HCT116 (cell line): ENCODE results near the gene ATP11B. TPM values are rescaled to one million over a fixed set of nuclear protein-coding genes. Genes with fewer than 3 reads are reported as not detected.

ENCODE experiments used
- ATAC-seq: fragments of 200-7000 bp; cut with Tn5 transposase; 2 replicates; pipeline ENCODE4 v1.9.1; 2020; ENCODE audit warnings: mild to moderate bottlenecking, moderate library complexity
- BruUV-seq: library from RNA; stranded (reverse); fragments of 400-500 nt; replicated peaks from 2 replicates; lab custom pipeline; 2021; lab: Mats Ljungman, UMichigan
- CTCF ChIA-PET: fragments of 300-600 bp; sonication (Branson Sonifier 250); formaldehyde crosslinking; loops from one replicate; lab custom pipeline; 2021; ENCODE audit warnings: antibody characterized with exemption; lab: Charles Lee
- POLR2A ChIA-PET: fragments of 300-600, 350-600 bp; sonication (Branson Sonifier 250); formaldehyde crosslinking; loops from one replicate; lab custom pipeline; 2021; ENCODE audit warnings: antibody characterized with exemption; lab: Charles Lee
- RAD21 ChIA-PET, 2 experiments: fragments of 300-600 bp; sonication (Branson Sonifier 250); formaldehyde crosslinking; loops; one replicate each; lab custom pipeline; 2023; ENCODE audit warnings: low total read pairs in 2 of 2; ENCODE audit not compliant: uncharacterized antibody in 2 of 2, unreplicated experiment in 2 of 2, low non-redundant PET in 1 of 2; lab: Charles Lee
- DNase-seq: peaks from one replicate; pipeline ENCODE4 v3.0.0-alpha.2; 2010; ENCODE audit warnings: low read depth, low spot score
- H2AFZ ChIP-seq: fragments of 200-600 bp; shearing (Covaris generic), sonication (generic); 2 replicates; pipeline ENCODE4 v1.6.1; 2017; ENCODE audit warnings: low read depth, mixed run types, mixed read lengths, antibody characterized with exemption, low read length; ENCODE audit not compliant: poor library complexity, severe bottlenecking
- H3K27ac ChIP-seq: 2 replicates; pipeline ENCODE4 v1.5.1; 2012; ENCODE audit warnings: low read depth, low read length
- H3K27me3 ChIP-seq: fragments of 200-600 bp; sonication (generic); 2 replicates; pipeline ENCODE4 v1.6.1; 2016; ENCODE audit warnings: mixed run types, low read length, mixed read lengths; ENCODE audit not compliant: insufficient read depth
- H3K36me3 ChIP-seq, 2 experiments: fragments of 200-500 bp in 1 of 2; fragments of 200-600 bp in 1 of 2; sonication (Bioruptor generic) in 1 of 2; sonication (generic) in 1 of 2; 2 replicates each; pipeline versions ENCODE4 v1.5.1 to v1.6.1; 2014 to 2016; ENCODE audit warnings: low read length in 2 of 2, inconsistent platforms in 1 of 2, mixed read lengths in 1 of 2, mixed run types in 1 of 2; ENCODE audit not compliant: insufficient read depth in 2 of 2, control insufficient read depth in 1 of 2
- H3K4me1 ChIP-seq, 2 experiments: fragments of 200-600 bp in 1 of 2; sonication (generic) in 1 of 2; 2 replicates each; pipeline versions ENCODE4 v1.5.1 to v1.6.1; 2012 to 2017; ENCODE audit warnings: low read length in 2 of 2, inconsistent platforms in 1 of 2, mild to moderate bottlenecking in 1 of 2, mixed read lengths in 1 of 2, mixed run types in 1 of 2, moderate library complexity in 1 of 2; ENCODE audit not compliant: insufficient read depth in 2 of 2, control insufficient read depth in 1 of 2
- H3K4me2 ChIP-seq: fragments of 200-600 bp; sonication (generic); 2 replicates; pipeline ENCODE4 v1.6.1; 2017; ENCODE audit warnings: mixed run types, low read length, mixed read lengths
- H3K4me3 ChIP-seq, 2 experiments: fragments of 200-600 bp in 1 of 2; sonication (generic) in 1 of 2; replicated peaks in 1 of 2; 2 replicates each; pipeline ENCODE4 v1.5.1; 2011 to 2016; ENCODE audit warnings: low read length in 2 of 2, control low read depth in 1 of 2, low read depth in 1 of 2, mild to moderate bottlenecking in 1 of 2, mixed read lengths in 1 of 2, mixed run types in 1 of 2
- H3K79me2 ChIP-seq: fragments of 200-600 bp; sonication (generic); 2 replicates; pipeline ENCODE4 v1.6.1; 2017; ENCODE audit warnings: mild to moderate bottlenecking, mixed run types, low read length, moderate library complexity, mixed read lengths; ENCODE audit not compliant: insufficient read depth
- H3K9ac ChIP-seq: fragments of 200-600 bp; sonication (generic); 2 replicates; pipeline ENCODE4 v1.6.1; 2016; ENCODE audit warnings: low read length, mixed read lengths
- H3K9me2 ChIP-seq: fragments of 200-600 bp; sonication (generic), shearing (Covaris generic); 2 replicates; pipeline ENCODE4 v1.6.1; 2017; ENCODE audit warnings: mixed run types, mild to moderate bottlenecking, moderate library complexity; ENCODE audit not compliant: insufficient read depth
- H3K9me3 ChIP-seq, 2 experiments: fragments of 200-500 bp in 1 of 2; fragments of 200-600 bp in 1 of 2; sonication (Bioruptor generic) in 1 of 2; sonication (generic) in 1 of 2; 2 replicates each; pipeline ENCODE4 v1.6.1; 2014 to 2017; ENCODE audit warnings: low read length in 2 of 2, mixed read lengths in 2 of 2, inconsistent platforms in 1 of 2, low read depth in 1 of 2, mild to moderate bottlenecking in 1 of 2, mixed run types in 1 of 2, moderate library complexity in 1 of 2; ENCODE audit not compliant: control insufficient read depth in 1 of 2, insufficient read depth in 1 of 2
- H4K20me1 ChIP-seq: fragments of 200-600 bp; sonication (generic), shearing (Covaris generic); 2 replicates; pipeline ENCODE4 v1.6.1; 2017; ENCODE audit warnings: mixed run types, mild to moderate bottlenecking, moderate library complexity; ENCODE audit not compliant: insufficient read depth
- CTCF ChIP-seq, 3 experiments: fragments of 200-600 bp in 1 of 3; sonication (generic) in 1 of 3; IDR thresholded peaks in 2 of 3; conservative IDR thresholded peaks in 1 of 3; 2 replicates each; pipeline ENCODE4 v1.5.1; 2012 to 2017; ENCODE audit warnings: low read depth in 2 of 3, low read length in 2 of 3, antibody characterized with exemption in 1 of 3, borderline replicate concordance in 1 of 3, control low read depth in 1 of 3, mild to moderate bottlenecking in 1 of 3, mixed read lengths in 1 of 3, mixed run types in 1 of 3, moderate library complexity in 1 of 3; ENCODE audit not compliant: insufficient read depth in 1 of 3
- EGR1 ChIP-seq: IDR thresholded peaks from 2 replicates; pipeline ENCODE4 v1.6.1; 2012; ENCODE audit warnings: low read depth
- EZH2phosphoT487 ChIP-seq: fragments of 200-600 bp; IDR thresholded peaks from 2 replicates; pipeline ENCODE4 v1.6.1; 2018; ENCODE audit warnings: antibody characterized with exemption, borderline replicate concordance
- FOSL1 ChIP-seq: IDR thresholded peaks from 2 replicates; pipeline ENCODE4 v1.6.1; 2012; ENCODE audit warnings: low read depth
- POLR2AphosphoS5 ChIP-seq: IDR thresholded peaks from 2 replicates; pipeline ENCODE4 v1.6.1; 2011; ENCODE audit warnings: mild to moderate bottlenecking, low read depth, low read length, moderate library complexity
- RAD21 ChIP-seq: IDR thresholded peaks from 2 replicates; pipeline ENCODE4 v1.6.1; 2012; ENCODE audit warnings: low read depth, mild to moderate bottlenecking
- REST ChIP-seq: IDR thresholded peaks from 2 replicates; pipeline ENCODE4 v1.6.1; 2012; ENCODE audit warnings: low read depth
- SP1 ChIP-seq: IDR thresholded peaks from 2 replicates; pipeline ENCODE4 v1.6.1; 2012; ENCODE audit warnings: low read depth
- YY1 ChIP-seq: IDR thresholded peaks from 2 replicates; pipeline ENCODE4 v1.6.1; 2011; ENCODE audit warnings: low read length, low read depth, moderate library complexity, mild to moderate bottlenecking; ENCODE audit not compliant: insufficient replicate concordance; ENCODE audit errors: extremely low read depth
- ZBTB33 ChIP-seq: IDR thresholded peaks from 2 replicates; pipeline ENCODE4 v1.6.1; 2011; ENCODE audit warnings: mild to moderate bottlenecking, low read length, moderate library complexity; ENCODE audit not compliant: insufficient replicate concordance; ENCODE audit errors: extremely low read depth
- ZNF274 ChIP-seq: fragments of 200-500 bp; sonication (Bioruptor generic); IDR thresholded peaks from 2 replicates; pipeline ENCODE4 v1.6.1; 2014; ENCODE audit warnings: mild to moderate bottlenecking, low read depth, low read length, inconsistent platforms
- intact Hi-C: fragments of 100-400 bp; cut with micrococcal nuclease; formaldehyde crosslinking; loops from 2 replicates; pipeline ENCODE4 v1.10.0; 2022
- total RNA-seq: library from RNA; stranded (reverse); gene quantifications from one replicate; pipeline ENCODE4 v1.2.1, GENCODE V29; 2021; ENCODE audit not compliant: unreplicated experiment

ATP11B gene
- total RNA-seq, 1 experiment from 2014 or later: 53.0 TPM

GRCh38 chr3:182808041-182808770, 14.9 kb downstream of the ATP11B start:
- ChIA-PET POLR2A (no interaction called here), CTCF (no interaction called here), RAD21 (no interaction called here)
- no peaks in the 10 kb centered on the region for H3K27me3 ChIP-seq
- H3K9me3 ChIP-seq: no peaks in the 10 kb centered on the region
- no peak overlapping the region for H3K4me2 ChIP-seq
- no peaks in the 10 kb centered on the region for H3K4me1 ChIP-seq
- H2AFZ ChIP-seq: no peak overlapping the region
- no peak for DNase-seq
- intact Hi-C loops: no loop called here
- no peak overlapping the region for H3K27ac ChIP-seq
- no peak for ATAC-seq
- no peak overlapping the region for H3K4me3 ChIP-seq
- no peaks in the 10 kb centered on the region for H3K9me2 ChIP-seq
- no peak for TF ChIP-seq YY1
- no peak for TF ChIP-seq POLR2AphosphoS5
- no peak for TF ChIP-seq REST
- no peak for TF ChIP-seq EZH2phosphoT487
- TF ChIP-seq EGR1: no peak
- TF ChIP-seq CTCF (IDR thresholded peaks at IDR 0.05 in 2 of 3, conservative IDR thresholded peaks at IDR 0.05 in 1 of 3; ENCODE audit: borderline replicate concordance in 1 of 3, insufficient read depth in 1 of 3, low read depth in 2 of 3, low read length in 2 of 3): no peak
- no peak for TF ChIP-seq ZNF274
- TF ChIP-seq ZBTB33: no peak
- no peak for TF ChIP-seq FOSL1
- TF ChIP-seq RAD21: no peak
- no peak for TF ChIP-seq SP1
- BruUV-seq: no TSS peak
- H3K79me2 ChIP-seq: peaks cover 56% of the 10 kb centered on the region
- no peaks in the 10 kb centered on the region for H4K20me1 ChIP-seq
- H3K36me3 ChIP-seq: no peaks in the 10 kb centered on the region
- no peak overlapping the region for H3K9ac ChIP-seq
